HG03575 (cell line): ENCODE results near the gene DPM2.

Source experiments
- ATAC-seq: cut with Tn5 transposase; IDR thresholded peaks from one replicate; pipeline ENCODE4 v1.9.1; 2021; ENCODE audit not compliant: unreplicated experiment, insufficient number of reproducible peaks, low FRiP score; ENCODE audit errors: extremely low read depth

DPM2 gene, protein sequence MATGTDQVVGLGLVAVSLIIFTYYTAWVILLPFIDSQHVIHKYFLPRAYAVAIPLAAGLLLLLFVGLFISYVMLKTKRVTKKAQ

DNA sequence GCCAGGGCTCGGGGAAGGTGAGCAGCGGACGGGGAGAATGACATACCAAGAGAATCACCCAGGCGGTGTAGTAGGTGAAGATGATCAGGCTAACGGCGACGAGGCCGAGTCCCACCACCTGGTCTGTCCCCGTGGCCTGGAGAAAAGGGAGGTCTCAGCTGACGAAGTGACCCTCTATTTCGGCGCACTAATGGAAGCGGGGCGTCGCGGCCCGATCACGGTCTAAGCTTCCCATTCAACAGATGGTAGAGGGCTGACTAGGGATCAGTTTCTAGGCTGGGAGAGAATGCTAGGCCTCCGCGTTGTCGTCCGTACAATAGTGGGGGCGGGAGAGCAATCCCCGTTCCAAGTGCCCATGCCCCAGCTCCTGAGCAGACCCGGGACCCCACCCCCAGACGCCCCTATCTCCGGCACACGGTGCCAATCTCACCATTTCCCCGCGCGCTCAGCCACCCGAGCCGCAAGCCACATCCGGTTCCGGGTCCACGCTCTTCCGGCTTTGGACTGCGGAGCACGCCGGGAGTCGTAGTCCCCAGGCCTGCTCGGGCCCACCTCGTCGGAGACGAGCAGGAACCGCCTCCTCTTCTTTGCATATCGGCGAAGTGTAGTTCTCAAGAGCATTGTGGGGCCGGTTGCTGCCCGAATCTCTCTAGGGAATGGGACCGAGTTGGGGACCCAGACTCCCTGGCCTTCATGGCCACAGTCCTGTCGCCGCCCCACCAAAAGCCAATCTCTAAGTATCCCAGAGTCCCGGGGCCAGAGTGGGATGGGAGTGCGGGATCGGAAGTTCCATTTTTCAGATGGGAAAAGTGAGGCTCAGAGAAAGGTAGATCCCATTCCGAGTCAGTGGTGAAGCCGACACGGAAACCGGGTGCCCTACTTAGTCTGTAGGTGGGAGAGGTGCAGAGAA, at the start of gene DPM2:
TSS of gene DPM2 (minus strand) at position 467 of the 910 bp plus-strand sequence. CDS start at position 433, 34 bp downstream.
- ATAC-seq, result no peak

DNA sequence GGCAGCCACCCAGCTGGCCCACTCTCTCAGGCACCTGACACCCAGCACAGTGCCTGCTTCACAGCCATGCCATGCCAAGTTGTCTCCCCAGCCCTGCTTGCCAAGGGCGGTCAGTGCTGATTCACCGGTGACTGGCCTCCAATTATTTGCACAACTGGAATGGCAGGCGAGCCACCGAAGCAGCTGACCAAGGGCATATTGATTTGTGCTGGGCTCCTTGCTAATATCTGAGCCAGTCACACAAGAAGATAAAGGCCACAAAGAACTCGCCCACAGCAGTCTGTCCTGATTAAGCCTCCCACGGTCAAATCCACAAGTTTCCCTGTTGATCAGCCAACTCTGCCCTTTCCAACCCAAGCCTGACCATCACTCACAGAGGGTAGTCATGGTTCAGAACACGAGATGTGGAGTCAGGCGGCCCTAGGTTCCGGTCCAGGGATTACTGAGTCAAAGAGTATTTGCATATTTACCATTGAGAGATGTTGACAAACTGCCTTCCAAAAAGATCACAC, 49.5 kb upstream of the DPM2 start:
- no peak for ATAC-seq

DNA sequence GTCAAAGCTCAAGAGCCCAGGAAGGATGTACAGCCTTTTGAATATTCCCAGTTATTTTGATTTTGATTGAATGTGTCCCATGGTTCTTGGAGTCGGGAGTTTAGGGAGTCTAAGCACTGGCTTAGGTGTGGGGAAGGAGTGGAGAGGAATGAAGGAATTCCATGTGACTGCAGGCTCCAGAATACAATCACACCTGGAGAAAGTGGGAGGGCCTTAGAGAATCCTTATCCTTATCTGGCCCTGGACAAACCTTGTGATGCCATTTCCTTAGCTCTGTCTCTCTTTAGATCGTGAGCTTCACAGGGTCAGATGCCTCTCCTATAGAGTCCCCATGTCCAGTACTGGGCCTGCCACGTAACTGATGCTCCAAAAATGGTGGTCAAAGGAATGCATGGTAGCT, 47.4 kb upstream of the DPM2 start:
- ATAC-seq, result no peak

DNA sequence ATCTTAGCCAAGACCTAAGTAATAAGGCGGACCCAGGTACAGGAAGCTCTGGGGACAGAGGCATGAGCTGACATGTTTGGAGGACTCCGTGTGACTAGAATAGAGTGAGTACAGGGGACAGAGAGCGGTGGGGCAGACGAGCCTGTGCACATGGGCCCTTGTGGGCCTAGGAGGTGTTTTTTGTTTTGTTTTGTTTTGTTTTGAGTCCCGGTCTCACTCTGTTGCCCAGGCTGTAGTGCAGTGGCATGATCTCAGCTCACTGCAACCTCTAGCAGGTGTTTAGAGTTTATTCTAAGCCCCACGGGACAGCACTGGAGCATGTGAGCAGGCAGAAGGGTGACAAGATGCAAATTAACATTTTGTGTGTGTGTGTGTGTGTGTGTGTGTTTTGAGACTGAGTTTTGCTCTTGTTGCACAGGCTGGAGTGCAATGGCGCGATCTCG, 46.2 kb upstream of the DPM2 start:
- peak; percentile 31 for ATAC-seq

DNA sequence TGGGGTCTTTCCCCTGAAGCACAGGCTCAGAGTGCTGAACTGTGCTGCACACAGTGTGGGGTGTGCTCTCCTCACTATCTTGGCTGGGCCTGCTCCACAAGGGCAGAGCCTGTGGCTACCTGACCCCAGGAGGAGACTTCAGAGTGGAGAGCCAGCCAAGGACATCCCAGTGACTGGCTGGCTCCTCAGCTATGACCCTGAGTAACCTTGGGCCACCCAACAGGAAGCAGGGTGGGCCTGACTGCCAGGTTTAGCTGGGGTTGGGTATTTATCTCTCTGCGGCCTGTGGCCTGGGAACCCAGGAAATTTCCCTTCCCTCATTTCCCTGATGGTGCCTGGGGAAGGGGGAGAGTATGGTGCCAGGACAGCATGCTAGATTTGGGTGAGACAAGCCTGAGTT, 45.3 kb upstream of the DPM2 start:
- no peak for ATAC-seq

DNA sequence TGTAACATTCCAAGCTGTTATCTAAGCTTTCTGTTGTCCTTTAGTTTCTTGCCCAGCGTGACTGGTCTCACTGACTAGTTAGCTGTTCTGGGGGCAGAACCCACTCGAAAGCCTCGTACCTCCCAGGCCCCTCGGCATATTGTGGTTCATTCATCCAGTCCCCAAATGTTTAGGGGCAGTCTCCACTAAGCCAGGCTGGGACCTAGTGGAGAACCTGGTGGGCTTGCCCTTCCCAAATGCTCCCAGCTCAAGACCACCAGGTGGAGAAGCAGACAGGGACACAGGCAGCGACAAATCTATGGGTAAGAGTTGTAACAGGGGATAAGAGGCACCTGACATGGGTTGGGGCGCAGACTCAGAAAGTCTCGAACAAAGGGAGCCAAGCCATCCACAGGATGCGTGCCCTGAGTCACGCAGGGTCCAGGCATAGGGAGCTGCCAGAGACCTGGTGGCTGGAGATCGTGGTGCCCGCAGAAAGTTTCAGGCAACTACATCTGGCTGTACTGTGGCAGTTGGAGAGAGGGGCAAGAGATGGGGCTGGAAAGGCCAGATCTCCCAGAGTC, 44.0 kb upstream of the DPM2 start:
- no peak for ATAC-seq

DNA sequence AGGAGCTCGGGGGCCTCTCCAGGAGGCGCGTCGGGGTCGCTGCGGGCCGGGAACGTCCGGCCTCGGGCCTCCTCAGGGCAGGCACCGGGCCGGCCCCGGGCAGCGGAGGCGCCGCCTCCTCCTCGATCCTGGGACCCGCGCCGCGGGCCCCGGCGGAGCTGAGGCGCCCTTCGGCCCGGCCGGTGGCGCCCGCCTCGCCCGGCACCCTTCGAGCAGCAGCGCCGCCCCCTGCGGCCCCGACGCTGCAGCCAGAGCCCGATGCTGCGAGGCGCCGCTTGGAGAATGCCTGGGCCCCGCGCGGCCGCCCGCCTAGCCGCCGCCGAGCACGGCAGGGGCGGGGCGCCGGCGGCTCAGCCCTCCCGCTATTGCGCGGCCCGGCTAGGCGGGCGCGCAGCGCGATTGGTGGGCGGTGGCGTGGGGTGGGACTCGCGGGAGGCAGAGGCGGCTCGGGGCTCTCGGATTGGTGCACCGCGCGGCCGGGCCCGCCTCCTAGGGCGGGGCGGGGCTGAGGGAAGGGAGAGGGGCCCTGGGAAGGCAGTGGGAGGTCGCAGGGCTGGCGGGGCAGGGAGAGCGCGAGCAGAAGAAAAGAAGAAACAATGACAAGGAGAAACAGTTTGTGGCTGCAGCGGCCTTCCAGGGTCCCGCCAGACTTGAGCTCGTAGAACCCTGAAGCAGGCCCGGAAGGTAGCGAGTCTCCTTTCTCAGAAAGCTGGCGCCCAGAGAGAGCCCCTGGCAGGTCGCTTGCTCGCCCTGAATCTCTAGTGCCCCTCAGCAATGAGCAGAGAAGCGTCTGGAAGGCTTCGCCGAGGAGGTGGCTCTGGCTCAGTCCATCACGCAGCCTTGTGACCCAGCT, 43.3 kb upstream of the DPM2 start, which contains the start of gene EEIG1:
TSS of gene EEIG1 (minus strand) at position 284 of the 853 bp plus-strand sequence. CDS start 852 bp downstream, outside the sequence.
- no peak for ATAC-seq

DNA sequence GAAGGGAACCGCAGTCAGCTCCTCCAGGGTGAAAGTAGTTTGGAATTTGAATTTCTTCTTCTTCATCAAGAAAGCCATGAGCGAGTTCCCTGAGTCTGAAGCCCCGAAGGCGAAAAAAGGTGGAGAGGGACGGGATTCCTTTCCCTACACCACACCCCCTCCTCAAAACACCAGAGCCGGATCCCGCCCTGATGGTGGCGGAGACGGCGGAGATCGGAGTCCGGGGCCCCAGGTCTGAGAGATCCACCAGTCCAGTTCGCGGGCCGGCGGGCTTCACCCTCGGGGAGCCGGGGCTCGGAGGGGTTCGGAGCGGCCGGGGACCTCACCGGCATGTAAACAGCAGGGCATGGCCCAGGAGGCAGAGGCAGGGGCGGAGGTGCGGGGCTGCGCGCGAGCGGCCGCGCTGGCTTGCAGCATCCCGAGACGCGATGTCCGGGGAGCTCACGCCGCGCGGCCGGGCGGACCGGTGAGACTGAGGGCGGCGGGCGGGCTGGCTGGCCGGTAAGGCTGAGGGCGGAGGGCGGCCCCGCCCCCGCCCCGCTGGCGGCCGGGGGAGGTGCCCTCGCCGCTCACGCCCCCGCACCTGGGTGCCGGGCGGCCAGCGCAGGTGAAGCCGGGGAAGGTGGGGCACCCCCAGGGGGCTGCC, 42.5 kb upstream of the DPM2 start:
- ATAC-seq, result no peak

DNA sequence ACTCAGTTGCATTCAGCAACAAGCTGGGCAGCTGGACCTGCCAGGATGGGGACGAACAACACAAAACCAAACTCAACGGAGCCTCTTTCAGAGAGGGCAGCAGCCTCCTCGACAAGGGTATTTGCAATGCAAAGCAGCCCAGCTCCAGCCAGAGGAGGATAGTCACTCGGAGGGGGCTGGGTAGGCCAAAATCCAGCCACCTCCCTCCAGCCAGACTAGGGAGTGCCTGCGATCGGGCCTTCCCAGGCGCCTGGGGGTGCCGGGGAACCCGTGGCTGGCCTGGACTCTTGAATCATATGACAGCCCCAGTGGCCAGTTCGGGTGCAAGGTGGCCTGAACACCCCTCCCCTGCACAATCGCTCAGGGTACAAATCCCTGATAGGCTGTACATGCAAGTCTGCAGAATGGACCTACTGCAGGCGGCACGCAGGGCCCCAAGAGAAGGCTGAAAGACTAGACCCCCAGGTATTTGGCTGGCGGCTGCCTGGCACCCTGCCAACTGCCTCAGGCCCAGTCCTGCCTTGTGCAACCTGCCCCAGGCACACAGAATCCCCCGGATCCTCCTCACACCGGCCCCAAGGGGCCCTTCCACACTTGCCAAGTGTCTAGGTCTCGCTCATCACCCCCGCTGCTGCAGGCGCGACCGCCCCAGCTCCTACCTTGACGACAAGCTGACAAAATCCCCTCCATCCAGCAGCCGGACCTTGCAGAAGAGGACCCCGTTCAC, 41.8 kb upstream of the DPM2 start:
- ATAC-seq, result no peak

DNA sequence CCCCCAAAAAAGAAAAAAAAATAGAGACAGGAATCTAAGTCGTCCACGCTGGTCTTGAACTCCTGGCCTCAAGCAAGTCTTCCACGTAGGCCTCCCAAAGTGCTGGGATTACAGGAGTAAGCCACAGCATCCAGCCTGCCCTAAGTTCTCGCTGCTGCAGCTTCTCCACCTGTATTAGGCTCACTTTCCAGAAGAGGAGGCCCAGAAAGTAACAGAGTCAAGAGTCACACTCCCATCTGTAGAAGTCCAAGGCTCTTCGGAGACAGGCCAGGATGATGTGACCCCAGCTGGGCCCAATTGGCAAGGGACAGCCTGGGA, 41.3 kb upstream of the DPM2 start:
- ATAC-seq, result no peak

DNA sequence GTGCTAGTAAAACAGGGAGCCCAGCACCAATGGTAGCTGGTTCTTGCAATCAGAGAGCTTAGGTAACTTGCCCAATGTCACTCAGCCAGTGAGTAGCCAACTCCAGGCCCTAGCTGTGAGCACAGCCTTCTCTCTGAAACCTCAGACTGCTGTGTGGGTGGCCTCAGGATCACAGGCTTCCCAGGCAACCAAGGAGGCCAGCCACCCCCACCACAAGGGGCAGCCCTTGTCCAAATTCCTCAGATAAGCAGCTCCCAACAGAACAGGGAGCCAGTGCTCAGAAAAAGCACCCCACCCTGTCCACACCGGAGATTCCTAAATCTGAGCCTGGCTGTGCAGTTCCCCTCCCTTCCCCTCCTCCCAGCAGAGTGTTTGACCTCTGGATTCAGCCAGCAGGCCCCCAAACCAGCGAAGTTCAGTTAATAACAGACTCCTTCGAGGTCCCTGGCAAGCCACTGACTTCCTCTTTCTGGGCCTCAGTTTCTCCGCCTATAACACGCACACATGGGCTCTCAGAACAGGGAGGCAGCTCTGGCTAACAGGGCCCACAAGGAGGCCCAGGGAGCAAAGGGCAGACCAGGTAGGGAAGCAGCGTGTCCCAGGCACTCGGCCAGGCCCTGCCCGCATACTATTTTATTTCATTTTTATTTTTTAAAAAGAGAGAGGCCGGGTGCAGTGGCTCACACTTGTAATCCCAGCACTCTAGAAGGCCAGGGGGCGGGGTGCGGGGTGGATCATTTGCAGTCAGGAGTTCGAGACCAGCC, 40.4 kb upstream of the DPM2 start:
- ATAC-seq, result no peak

DNA sequence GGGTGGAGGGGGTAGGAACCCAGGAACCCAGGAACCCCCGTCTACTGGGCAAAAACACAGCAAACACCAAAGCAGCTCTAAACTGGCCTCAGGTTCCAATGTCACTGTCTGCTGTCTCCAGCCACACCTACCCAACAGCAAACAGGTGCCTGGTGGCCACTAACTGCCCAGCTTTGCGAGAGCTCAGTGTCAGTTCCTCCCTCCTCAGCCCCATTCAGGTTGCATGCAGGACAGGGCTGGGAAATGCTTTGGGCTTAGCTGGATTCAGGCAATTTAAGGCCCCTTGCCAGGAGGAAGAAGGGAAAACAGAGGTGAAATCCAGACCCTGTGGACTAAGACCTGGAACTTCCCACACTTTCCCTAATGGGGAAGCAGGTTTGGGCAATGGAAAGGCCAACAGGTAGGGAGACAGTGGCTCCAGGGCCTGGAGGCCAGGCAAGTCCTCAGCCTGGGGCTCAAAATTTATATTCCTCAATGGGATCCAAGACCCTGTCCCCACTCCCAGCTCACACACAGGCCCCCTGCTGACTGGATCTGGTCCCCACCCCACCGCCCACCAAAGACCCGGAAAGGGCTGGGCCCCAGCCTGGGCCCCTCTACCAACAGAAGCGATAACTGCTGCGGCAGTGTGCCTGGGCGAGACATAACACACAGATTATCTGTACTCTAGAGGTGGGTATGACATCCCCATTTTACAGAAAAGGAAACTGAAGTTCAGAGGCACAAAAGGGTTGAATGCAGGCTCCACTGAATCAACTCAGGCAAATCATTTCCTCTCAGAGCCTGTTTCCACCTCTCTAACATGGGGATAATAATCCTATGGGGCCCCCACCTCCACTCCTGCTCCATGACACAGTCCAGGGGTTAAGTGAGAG, 39.6 kb upstream of the DPM2 start:
- ATAC-seq, result no peak

DNA sequence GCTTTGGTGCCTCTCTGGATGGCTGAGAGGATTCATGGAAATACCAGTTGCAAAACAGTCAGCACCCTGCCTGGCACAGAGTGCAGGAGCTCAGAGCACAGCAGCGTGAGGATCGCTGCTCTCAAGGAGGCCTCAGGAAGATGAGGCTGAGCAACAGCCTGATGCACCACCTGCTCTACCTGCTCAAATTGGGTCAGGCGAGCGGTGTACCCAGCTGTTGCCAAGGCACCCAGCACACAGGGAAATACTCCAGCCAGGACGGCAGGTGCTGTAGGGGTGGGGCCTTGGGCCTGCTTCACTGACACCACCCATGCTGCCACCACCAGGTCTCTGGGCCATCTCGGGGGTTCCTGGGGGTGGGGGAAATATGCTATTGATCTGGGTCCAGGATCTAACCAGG, 38.8 kb upstream of the DPM2 start:
- ATAC-seq, result no peak

DNA sequence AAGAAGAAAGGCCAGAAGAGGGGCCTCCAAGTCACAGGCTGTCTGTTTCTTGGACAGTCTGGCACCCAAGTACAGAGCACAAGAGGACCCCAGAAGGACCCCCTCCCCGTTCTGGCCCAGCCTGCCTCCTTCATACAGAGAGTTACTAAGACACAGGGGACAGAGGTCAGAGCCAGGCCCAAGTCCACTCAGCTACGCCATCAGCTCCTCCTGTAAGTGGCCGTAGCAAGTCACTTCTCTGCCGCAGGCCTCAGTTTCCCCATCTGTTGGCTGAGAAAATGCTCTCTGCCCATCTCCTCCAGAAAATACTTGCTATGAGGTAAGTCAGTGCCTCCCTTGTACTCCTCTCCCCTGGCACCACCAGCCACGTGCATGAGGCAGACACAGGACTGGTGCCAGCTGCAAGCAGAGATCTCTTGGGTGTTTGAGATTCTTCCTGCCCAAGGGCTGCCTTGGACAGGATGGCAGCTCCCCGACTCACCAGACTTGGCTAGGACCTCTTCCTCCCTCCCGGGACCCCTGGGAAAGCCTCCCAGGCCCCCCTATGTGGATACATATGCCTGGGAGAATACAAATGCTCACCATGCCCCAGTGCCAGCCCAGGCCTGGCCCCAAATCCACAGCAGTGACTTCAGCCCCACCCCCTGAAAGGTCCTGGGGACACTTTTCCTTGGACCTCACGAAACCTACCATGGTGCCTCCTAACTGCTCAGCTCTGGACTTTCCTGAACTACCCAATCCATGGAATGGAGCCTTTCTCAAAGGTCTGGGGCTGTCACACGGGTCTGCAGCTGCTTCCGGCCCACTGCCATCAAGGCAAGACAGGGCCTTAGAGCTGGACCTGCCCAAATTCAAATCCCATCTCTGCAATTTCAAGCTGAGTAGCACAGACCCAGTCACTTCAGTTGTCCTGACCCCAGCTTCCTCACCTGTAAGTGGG, 38.0 kb upstream of the DPM2 start:
- no peak for ATAC-seq

DNA sequence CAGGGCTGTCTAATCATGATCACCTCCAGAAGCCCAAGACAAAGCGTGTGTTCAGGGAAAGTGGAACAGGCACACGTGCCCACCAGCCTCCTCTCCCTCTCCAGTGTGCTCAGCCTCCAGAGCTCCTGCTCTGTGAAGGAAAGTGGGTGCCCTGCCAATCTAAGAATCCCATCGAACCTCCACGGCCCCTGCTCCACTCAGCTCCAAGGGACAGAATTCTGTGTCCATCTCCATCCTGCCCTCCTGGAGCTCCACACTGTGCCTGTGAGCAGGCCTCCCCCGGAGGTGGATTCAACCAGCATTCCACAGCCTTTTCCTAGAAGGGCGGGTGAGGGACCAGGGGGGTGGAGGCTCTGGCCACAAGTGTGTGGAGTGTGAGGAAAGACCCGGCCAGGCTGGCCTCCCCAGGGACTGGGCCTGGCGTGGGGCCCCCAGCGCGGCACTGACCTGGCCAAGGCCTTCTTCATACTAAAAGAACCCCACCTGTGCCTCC, 37.2 kb upstream of the DPM2 start:
- ATAC-seq, result no peak
